Activated CD8-positive, alpha-beta memory T cell treated with anti-CD3 and anti-CD28 coated beads for 4 hours (primary cell): ENCODE measurements around the gene MAPK8IP2.

Experiments used
- DNase-seq, 2 donors: peaks; one replicate each; pipeline ENCODE4 v3.0.0-alpha.2; 2020; ENCODE audit warnings: low read depth in 2 of 2

MAPK8IP2 gene

DNA sequence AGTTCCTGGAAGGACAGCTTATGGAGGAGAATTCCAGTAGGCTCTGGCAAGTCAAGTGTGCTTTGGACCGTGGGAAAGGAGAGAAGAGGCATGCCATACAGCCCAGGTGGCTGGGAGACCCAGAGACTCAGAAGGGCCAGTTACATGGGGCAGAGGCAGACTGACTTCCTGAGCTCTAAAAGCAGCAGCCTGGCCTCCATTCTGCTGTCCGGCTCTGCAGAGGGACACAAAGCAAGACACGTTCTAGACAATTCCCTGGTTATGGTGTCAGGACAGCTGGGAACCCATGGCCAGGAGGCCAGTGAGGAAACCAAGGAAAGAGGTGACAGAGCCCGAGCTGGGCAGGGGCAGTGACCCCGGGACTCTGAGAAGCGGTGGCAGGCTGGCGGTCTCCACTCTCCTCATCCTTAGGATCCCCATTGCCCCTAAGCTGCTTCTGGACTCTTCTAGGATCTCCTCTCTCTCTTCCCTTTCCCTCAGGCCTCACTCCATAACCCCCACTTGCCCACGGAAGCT is 25.1 kb upstream of the MAPK8IP2 start:
- DNase-seq, result no peak

DNA sequence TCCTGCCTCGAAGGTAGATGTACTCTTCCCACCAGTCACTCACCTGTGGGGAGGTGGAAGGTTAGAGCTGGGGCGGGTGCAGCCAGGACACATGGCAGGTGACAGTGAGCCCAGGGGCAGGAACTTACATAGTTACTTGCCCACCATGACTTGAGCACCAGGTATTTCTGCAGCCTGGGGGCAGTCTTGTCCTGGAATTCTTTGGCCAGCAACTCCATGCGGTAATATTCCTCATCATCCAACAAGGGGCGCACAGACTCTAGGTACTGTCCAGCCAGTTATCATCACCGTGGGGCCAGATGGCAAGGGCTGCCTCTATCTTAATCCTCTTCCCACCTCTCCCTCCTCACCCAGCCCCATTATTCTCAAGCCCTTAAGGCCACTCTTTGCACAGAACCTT is 24.5 kb upstream of the MAPK8IP2 start:
- no peak for DNase-seq

DNA sequence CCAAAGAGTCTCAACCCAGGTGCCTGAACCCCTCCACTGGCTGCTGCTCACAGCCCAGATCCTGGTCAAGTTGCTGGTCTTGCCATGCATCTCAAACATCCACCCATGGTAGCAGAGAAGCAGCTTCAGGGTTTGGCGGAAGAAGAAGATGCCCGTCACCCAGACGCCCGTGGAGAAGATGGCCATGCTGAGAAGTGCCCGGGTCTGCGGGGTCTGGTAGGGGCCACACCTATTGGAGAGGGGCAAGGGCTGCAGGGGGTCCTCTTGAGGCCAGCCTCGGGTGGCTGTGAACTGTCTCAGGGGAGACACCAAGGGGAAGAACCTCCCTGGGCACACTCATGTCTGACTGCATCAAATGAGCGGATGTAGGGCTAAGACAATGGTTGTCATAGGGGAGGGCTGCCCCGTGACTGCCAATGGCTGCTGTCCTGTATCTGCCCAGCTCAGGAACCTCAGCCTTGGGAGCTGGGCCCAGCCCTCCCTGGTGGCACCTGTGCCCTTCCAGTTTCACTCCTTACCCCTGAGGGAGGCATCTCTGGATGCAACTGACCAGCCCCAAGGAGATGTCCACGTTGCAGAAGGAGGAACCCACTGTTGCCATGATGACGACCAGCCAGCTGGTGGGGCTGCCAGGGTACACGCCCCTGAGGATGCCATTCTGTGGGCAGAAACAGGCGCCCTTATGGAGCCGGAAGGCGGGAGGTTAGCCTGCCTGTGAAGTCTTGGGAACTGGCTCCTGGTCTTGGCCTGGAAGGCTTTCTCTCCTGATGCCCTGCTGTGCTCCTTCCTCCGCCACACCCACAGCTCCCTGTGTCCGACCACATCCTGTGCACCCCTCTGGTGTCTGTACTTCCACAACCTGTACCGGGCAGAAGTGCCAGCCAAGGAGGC is 23.5 kb upstream of the MAPK8IP2 start:
- no peak for DNase-seq

DNA sequence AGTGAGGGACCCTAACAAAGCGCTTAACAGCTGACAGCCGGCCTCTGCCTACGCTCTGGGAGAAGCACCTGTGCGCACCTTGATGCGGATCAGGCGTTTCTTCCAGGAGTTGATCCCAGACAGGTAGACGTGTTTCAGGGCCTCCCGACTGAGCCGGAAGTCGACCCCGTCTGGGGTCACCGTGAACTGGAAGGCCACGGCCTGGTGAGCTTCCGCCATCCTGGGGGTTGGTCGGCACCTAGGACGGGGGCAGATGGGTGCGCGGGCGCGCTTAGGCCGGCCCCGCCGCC is 23.0 kb upstream of the MAPK8IP2 start:
- DNase-seq, result no peak

DNA sequence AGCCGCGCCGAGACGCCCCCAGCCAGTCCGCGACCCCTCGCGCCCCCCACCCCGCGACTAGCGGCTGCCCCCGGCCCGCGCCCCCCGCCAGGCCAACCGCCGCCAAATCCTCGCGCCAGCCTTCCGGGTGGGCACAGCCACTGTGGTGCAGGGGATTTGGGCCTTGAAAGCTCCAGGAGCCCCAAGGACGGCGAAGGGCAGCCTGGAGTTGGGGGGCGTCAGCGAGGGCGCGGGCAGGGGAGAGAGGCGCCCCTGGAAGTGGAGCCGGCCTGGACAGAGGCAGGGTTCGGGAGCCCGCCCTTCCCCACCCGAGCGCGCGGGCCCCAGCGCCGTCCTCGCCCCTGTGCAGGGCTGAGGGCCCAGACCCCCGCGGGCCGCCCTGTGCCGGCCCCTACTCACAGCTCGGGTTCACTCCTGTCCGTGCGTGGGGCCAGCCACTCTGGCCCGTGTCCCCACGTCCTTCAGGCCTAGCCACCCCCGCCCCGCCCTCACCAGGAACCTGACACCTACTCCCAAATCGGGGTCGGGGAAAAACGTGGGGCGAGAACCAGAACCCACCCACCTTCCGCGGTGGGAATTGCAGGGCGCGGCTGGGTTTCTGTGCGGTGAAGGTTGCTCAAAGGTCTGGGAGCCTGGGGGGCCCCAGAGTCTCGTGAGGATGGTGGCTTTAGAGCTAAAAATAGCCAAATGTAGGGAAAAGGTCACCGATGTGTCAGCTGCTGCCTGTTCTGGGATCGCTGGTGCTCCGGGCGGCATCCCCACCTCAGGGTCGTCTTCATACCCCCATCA is 22.4 kb upstream of the MAPK8IP2 start, which contains the start of gene CPT1B:
TSS of gene CPT1B (minus strand) at position 441 of the 789 bp plus-strand sequence. CDS start 512 bp downstream, outside the sequence.
- no peak for DNase-seq

DNA sequence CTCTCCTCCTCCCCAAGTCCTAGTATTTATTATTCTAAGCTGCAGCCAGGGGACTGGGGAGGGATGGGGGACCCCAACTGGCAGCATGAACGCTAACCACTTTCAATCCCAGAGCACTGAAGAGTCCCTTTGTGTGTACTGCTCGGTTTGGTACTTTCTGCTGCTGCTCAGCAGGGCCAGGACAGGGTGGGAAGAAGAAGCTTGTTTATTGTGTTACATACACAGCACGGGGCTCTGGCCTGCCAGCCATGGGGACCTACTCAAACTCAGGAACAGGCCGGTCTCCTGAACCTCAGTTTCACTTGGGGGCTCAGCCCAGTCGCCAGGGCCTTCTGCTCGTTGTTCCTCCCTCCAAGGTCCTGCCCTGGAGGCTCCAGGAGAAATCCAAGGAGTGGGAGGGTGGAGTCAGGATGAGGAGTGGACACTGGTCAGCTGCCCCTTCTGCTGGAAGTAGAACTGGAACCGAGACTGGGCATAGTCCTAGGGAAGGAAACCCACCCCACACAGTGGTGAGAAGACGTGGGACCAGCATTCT is 21.8 kb upstream of the MAPK8IP2 start:
- DNase-seq, result no peak

DNA sequence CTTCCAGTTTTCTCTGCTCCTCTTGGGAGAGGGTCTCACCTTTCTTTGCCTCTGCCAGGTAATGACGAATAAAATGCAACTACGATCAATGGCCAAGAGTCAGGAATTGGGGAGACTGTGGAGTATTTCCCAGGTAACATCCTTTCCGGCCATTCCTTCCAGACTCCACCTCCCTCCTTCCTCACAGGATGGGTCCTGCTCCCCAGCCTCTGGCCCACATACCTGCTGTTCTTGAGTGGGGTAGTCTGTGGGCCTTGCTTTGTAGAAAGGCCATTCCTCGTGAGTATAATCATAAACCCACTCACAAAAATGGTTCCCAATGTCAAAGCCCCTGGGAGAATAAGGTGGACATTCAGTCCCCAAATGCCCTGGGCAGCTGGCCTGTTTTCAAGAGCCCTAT is 20.8 kb upstream of the MAPK8IP2 start:
- no peak for DNase-seq

DNA sequence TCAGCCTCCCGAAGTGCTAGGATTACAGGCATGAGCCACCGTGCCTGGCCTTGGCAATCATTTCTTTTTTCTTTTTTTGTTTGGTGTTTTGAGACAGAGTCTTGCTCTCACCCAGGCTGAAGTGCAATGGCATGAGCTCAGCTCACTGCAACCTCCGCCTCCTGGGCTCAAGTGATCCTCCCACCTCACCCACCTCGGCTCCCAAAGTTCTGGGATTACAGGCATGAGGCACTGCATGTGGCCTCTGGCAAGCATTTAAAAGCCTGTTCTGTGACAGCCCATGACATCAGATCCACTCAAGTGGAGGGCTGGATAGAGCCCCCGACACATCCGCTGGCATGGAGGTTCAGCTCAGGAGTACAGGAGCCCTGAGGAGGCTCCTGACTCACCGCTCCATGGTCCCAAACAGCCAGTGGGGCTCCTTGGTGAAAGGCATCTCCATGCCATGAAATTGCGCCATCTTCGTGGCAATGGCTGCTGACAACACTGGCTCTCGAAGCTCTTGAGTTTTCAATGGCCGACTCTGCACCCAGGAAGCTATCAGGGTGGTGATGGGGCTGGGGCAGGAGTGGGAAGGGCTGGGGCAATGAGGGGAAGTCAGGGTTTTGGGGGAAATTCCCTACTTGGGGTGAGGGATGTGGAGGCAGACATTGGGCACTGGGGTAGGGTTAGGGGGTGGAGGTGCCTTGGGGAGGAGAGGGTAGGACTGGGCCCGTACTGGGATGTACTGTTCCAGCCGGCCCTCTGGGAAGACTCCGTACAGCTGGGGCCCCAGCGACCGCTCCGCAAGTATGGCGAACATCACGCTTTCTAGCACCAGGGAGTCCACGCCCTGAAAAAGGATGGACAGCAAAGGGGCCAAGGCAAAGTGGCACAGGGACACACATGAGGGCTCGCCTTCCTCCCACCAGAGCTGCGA is 19.3 kb upstream of the MAPK8IP2 start:
- DNase-seq, result no peak

DNA sequence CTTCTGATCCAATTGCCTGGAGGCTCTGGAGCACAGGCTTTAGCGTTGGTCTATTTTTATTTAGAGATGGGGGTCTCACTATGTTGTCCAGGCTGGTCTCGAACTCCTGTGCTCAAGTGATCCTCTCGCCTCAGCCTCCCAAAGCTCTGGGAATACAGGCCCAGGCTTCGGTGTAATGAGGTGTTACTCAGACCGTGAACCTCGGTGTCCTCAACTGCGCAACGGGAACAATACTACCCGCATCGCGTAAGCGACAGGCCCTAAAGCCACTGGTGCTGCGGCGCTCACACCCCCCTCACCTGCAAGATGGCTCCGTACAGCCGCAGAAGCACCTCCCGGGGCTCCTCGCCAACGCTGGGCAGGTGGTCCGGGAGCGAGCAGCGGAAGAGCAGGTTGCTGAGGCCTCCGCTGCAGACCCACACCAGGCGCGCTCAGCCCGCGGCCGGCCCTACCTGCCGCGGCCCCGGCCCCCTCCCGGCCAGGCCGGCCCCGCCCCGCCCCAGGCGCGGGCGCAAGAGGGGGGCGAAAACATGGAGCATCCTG is 18.6 kb upstream of the MAPK8IP2 start:
- no peak for DNase-seq

DNA sequence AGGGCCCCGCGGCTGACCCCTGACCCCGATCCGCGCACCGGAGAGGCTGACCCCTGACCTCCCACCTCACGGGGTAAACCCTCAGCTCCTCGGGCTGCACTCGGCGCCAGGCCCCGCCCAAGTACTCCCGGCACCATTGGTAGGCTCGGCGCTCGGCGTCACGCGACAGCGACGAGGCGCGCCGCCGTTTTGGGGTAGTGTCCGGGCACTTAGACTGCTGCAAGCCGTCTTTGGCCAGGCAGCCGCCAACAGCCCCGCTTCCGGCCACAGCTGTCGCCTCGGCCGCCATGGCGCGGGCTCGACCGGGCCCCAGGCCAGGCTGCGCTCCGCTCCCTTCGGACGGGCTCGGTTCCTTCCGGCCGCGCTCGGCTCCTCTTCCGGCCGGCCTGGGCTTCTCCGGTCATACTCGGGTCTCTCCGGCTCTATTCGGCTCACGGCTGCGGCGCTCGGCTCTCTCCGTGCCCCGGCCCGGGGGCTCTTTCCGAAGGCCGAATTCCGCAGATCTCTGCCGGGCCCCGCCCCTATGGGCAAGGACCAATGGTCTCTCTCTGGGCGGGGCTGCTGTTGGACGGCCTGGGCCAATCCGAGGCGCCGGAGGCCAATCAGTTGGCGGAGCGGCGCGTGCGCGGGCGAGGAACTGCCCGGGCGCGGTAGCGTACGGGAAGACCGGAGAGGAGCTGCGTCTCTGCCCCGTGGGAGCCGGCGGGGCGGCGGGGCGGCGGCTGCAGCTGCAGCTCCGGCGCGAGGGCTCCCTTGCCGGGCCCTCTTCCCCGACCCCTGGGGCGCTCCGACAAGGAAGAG is 17.9 kb upstream of the MAPK8IP2 start, which contains the start of gene CHKB:
TSS of gene CHKB (minus strand) at position 357 of the 801 bp plus-strand sequence. CDS start at position 289, 68 bp downstream.
- peak; percentile 95 to 96 for DNase-seq

DNA sequence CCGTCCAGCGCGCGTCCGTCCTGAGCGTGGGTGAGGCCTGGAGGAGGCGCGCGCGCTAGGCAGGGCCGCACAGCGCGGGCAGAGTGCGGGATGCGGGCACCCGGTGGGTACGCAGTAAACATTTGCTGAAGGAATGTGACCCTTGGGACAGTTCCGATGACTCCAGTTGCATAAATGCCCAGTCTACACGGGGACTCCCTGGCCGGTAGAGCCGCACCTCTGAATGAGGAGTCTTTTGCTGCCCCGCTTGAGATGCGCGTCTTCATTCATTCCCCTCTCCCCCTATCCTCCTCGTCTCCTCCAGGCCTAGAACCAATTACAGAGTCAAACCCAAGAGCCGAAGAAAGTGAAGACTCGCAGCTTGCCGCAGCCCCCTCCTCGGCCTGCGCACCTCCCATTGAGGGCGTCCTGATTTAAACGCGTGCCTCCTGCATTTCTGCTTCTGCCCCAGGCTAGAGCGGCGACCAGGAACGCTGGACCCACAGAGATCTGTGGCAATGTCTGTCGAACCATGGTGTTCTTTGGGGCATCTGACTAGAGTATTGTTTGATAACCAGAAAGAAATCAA is 17.2 kb upstream of the MAPK8IP2 start:
- DNase-seq, result no peak

DNA sequence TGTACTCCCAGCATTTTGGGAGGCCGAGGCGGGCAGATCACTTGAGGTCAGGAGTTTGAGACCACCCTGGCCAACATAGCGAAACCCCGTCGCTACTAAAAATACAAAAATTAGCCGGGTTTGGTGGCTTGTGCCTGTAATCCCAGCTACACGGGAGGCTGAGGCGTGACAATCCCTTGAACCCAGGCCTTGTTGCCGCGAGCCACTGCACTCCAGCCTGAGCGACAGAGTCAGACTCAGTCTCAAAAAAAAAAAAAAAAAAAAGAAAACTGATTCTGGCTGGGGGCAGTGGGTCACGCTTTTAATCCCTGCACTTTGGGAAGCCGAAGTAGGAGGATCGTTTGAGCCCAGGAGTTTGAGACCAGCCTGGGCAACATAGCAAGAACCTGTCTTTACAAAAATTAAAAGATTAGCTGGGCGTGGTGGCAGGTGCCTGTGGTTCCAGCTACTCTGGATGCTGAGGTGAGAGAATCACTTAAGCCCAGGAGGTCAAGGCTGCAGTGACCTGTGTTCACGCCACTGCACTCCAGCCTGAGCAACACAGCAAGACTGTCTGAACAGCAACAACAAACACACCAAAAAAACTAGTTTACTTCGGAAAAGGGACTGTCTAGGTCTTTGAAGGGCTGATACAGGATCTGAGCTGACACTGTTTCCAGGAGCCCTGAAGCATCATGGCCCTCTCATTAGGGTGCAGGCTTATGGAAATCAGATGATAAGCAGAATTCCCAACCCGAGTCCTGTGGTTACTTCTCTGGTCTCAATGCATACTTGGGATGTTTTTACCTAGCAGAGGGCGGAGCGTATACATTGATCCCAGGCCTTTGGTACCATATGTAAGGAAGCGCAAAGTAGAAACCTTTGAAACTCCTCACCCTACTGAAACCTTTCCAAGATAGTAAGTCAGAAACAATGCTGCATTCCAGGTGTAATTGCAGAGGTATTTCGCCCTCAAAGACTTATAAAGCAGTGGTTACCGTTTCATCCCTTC is 16.2 kb upstream of the MAPK8IP2 start:
- no peak for DNase-seq

DNA sequence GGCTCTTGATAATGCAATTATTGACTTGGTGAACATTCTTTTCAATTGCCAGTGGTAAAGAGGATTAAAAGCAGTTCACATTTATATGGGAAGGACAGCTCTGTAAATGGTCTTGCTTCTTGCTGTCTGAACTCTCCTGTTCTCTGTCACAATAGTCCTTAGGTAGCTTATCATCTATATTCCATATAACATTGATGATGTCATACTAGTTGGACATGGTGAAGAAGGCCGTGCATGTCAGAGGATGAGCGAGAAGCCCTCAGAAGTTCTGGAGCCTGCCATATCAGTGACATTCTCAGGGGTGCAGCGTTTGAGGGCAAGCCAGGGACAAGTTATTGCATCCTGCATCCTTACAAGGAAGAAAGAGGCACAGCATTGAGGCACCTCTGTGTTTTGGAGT is 15.4 kb upstream of the MAPK8IP2 start:
- DNase-seq, result no peak

DNA sequence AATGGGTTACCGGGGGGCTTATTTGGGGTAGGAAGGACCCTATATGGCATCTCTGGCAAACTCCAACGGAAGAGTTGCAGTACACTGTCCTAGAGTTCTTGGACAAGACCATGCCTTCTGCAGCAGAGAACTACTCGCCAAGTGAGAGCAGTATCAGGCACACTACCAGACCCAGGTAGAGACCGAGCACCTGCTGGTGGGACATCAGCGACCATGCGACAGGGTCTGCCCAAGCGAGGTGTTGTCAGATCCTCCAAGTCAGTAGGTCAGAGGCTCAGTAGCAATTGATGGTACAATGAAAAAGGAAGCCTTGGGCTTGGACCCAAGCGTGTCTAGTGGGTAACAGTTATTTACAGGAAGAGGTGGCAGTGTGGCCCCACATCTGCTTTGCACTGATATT is 14.8 kb upstream of the MAPK8IP2 start:
- DNase-seq, result no peak

DNA sequence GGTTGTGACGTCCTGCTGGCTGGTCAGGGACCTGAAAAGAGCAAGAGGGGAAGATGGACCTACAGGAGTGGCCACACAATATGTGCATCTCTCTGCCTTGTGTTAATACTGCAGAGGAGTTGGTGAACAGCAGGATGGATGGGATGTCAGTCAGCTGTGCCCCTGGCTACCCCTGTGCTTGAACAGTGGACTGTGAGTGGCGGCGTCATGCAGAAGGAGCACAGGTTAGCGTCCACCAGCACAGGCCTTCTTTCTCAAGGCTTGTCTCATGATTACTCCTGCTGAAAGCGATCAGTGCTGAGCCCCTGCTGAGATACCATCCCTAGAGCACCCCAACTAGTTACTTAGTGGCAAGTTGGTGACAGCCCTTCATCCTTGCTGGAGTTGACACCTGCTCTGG is 14.2 kb upstream of the MAPK8IP2 start:
- DNase-seq, result no peak

DNA sequence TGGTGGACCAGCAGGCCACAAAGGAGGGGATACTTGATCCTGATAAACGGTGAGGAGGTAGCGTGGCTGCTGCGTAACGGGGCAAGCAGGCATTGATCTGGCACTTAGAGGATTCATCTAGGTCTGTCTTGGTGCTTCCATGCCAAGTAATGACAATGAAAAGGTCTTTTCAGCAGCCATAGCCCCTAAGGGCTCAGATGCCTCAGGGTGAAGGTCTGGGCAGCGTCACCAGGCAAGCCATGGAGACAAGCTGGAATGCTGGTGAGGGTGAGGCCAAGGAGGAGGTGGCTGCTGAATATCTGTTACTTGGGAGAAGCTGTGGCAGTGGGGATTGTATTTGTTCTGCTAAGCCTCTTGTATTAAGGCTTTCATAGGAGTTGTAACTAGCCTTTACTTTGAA is 13.2 kb upstream of the MAPK8IP2 start:
- DNase-seq, result no peak

DNA sequence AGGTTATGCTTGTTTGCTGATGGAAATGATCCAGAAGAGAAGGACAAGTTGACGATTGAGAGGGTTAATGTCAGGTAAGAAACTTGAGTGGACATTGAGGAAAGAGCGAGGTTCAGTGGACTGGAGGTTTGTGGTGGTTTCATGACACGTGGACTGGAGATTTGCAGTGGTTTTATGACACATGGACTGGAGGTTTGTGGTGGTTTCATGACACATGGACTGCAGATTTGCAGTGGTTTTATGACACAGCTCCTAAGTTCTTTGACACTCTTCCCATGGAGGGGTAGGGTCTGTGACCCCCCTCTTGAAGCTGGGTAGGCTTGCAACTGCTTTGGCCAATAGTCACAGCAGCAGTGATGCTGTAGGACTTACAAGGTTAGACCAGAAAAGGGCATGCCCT is 5.4 kb upstream of the MAPK8IP2 start:
- DNase-seq, result no peak

DNA sequence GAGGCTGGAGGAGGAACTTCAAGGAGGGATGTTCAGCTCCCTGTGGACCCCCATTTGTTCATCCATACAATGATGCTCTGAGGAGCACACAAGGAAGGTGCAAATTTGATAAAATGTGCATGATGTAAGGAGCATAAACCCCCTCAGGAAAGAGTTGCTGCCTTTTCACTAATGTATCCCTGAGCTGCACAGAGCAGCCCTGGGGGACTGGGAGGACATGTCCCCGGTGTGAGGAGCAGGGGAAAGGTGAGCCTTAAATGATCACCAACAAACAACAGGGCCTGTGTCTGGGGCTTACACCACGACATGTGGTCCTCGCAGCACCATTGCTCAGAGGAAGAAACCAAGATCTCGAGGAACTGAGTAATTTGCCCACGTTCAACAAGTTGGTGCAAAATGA is 3.5 kb upstream of the MAPK8IP2 start:
- no peak for DNase-seq
